Left renal pelvis (tissue), 4 donors: Measurements from ENCODE around the gene GPR149. TPM values are rescaled to one million over a fixed set of nuclear protein-coding genes. Genes with fewer than 3 reads are reported as not detected.

Experiments
- polyA plus RNA-seq, 4 donors: library from polyadenylated mRNA; unstranded; fragments of 120-200 nt; gene quantifications; one replicate each; pipeline ENCODE4 v1.2.1, GENCODE V29; 2013; ENCODE audit not compliant: insufficient read length in 4 of 4

GPR149 gene
- polyA plus RNA-seq, 4 donors, result 0.55 TPM; not detected in 3

Other genes with a start within 250 kb of the GPR149 start
- 10 to 100 TPM; 61.6 to 84.6 (median 78.7) TPM for gene DHX36, start 105.7 kb downstream of the GPR149 start, polyA plus RNA-seq